TTC549 (cell line): Measurements from ENCODE around the gene JARID2.

Experiments
- FAIRE-seq: peaks from 2 replicates; lab custom pipeline; 2012; peaks lifted over from hg19 to GRCh38; lab: Jason Lieb, UNC

Gene JARID2

DNA sequence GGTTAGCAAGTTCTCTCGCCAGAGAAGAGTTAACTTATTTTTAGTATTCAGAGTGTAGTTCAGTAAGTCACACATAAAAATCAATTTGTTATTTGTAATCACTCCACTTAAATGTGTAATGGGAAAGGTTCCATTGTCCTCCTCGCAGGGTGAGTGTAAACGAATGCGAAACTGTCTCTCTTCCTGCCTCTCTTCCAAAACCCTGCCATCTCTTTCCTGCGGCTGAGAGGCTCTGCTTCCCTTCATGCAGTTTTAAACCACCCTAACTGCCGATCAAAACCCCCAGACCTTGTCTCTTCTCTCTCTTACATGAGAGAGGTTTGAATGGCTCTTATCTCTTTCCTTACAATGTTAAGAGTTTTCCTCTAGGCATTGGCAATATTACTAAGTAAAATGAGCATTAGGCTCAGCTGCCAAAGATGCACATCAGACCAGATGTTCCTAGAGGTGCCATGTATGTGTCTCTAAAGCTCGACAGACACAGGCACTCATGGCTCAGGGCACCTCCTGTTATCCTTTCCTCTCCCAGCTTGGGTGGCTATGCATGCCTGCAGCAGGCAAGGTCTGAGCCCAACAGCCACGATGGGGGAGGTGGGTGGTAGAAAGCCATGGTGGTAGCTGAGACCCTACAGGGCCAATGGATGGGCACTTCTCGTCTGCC, 91.2 kb downstream of the JARID2 start:
- FAIRE-seq, result no peak

GRCh38 chr6:15337582-15337981, 91.7 kb downstream of the JARID2 start:
- FAIRE-seq, result no peak

- no peak for FAIRE-seq
These were observed 92.6 kb downstream of the JARID2 start for GRCh38 chr6:15338476-15338875.

- FAIRE-seq, result no peak
These were observed 93.2 kb downstream of the JARID2 start for GRCh38 chr6:15339081-15339480.

- FAIRE-seq, result no peak
These were observed 94.3 kb downstream of the JARID2 start for GRCh38 chr6:15340105-15340601.

GRCh38 chr6:15340775-15341174, 94.9 kb downstream of the JARID2 start:
- FAIRE-seq, result no peak

DNA sequence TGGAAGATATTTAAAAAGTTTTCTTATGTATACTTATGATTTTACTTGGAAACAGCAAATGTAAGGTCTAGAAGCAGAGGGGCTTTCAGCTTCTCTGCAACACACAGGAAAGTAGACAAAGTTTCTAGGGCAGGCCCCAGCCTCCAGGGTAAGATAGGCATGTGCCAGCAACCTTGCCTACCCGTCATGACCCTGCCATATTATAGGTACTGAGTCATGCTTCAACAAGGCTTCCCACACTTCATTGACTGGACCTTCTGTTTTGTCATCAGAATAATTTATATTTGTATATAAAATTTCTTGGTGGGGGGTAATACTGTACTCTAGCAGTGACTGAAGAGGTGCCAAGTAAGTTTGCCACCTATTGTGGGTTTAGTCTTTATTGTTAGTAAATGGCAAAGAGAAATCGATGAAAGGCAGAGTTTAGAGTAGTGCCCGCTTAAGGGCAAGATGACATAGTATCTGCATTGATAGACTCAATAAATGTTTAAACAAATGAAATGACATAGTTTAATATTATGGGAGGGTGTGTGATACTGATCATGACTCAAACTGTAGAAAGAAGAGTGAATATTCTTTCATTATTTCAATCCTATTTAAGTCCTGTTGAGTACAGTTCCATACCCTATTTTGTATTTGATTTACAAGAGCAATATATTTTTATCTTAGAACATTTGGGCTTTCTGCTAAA, 95.6 kb downstream of the JARID2 start:
- FAIRE-seq, result no peak

DNA sequence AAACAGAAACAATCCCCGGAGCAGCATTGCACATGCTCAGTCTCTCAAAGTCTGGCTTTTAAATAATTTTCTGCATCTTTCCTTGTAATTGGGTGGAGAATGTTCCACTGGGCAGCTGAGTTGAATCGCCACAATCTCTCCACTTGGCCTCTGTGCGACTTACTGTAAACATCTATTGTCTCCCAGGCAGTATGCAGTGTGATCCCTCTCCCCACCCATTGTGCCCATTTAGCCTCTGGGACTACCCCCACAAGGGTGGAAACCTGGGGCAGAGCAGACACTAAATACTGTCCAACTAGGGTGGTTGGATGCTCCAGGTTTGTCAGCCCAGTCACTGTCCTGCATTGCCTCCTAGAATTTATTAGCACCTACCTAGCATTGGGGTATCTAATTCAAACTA, 96.2 kb downstream of the JARID2 start:
- FAIRE-seq, result no peak

DNA sequence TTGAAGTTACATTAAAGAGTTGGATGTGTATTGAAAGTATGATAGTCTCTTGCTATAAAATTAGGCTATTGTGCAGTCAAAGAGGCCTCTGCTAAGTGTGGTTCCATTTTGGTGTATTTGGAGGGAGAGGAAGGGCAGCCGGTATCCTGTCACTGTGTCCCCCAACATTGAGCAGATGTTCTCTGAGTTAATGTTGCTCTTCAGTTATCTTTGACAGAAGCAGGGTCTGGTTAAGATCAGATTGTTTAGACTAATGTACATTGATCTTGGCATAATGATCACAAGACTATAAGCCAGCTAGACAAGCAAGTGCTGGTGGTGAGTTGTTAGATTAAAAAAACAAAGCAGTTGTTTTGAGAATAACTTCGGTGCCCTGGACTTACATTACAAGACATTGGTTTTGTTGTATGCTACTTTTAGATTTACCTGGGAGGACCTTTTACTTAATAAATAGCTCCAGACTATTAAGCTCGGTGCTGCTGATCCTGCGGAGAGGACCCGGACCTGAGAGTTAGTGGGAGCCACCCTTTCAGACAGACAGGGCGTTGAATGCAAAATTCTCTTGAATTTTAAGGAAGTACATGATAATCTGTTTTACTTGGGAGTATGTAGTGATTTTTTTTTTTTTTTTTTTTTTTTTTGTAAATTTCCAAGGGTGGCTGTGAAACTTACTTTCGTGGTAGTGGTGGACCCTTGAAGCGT, 97.8 kb downstream of the JARID2 start:
- FAIRE-seq, result no peak

- FAIRE-seq, result no peak
These were observed 98.3 kb downstream of the JARID2 start for GRCh38 chr6:15344192-15344519.

DNA sequence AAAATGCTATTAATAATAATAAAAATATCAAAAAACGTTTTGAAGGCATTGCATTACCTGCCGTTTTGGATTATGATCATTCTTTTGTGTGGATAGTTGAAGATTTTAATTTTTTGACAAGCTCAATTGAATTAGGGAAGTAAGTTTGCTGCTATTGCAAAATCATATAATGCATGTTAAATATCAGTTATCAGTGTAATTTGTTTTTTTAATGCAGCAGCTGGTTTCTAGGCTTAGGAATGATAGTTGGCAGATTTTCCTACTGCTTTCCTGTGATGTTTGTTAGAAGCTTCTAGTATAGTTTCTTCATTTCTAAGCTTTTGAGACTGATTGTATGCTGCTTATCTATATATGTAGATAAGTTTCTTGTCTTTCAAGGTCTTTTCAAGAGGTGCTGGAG, 99.0 kb downstream of the JARID2 start:
- no peak for FAIRE-seq

GRCh38 chr6:15346315-15346714, 100.4 kb downstream of the JARID2 start:
- FAIRE-seq, result no peak

- no peak for FAIRE-seq
These were observed 102.7 kb downstream of the JARID2 start for GRCh38 chr6:15348528-15348927.

- FAIRE-seq, result no peak
These were observed 103.5 kb downstream of the JARID2 start for GRCh38 chr6:15349379-15349778.

GRCh38 chr6:15350386-15351083, 104.7 kb downstream of the JARID2 start:
- no peak for FAIRE-seq

GRCh38 chr6:15351631-15352030, 105.8 kb downstream of the JARID2 start:
- FAIRE-seq, result no peak

- no peak for FAIRE-seq
These were observed 106.4 kb downstream of the JARID2 start for GRCh38 chr6:15352220-15352619.

- FAIRE-seq, result no peak
These were observed 107.0 kb downstream of the JARID2 start for GRCh38 chr6:15352845-15353244.

GRCh38 chr6:15355683-15356099, 109.8 kb downstream of the JARID2 start:
- no peak for FAIRE-seq

GRCh38 chr6:15356179-15356578, 110.3 kb downstream of the JARID2 start:
- no peak for FAIRE-seq

GRCh38 chr6:15356937-15357336, 111.1 kb downstream of the JARID2 start:
- no peak for FAIRE-seq

- no peak for FAIRE-seq
These were observed 111.9 kb downstream of the JARID2 start for GRCh38 chr6:15357782-15358181.
